ENCODE results near the gene IQGAP2. TPM values are rescaled to one million over a fixed set of nuclear protein-coding genes. Genes with fewer than 3 reads are reported as not detected.
"Not testable (repeated sequence)": the region's sequence is repeated elsewhere in the genome, so short reads cannot be mapped to it uniquely, and the experiment has no call there.

Gene IQGAP2
- total RNA-seq, 1 donor from 2014 or later: 43.5 TPM

DNA sequence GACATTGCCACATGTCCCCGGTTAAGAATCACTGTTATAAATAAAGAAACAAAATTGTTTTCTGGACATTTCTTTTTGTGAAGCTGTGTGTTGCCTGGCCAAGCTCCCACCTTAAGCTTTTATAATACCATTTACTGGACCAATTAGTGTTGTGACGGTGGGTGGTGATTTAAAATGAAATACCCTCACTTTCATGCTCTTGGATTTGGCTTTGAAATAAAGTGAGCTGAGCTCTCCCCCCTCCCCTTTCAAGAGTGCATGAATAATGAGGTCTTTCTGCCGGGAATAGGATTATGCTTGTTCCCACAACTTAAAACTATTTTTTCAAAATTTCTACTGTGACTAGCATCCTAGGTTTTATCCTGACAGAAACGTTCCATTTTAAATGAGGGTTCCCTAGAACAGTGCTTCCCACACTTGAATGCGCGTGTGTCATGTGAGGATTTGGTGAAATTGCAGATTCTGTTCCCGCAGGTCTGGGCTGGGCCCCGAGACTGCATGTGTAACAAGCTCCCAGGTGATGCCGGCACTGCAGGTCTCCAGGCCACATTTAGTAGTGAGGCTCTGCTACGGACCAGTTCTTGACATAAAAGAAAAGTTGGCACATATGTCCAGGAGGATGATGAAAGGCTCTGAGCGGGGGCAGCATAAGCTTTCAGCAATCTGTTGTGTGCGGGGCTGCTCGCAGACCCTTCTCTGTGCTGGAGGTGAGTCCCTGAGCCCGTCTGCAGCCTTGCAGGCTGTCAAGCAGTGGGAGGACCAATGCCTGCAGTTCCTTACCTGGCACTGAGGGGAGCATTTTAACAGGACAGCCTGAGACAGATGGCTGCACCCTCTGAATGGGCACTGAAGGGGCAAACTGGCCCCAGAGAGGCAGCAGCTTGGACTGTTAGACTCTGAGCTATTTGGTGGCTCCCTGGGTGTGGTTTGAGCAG is 24.4 kb downstream of the IQGAP2 start:
- H3K9me3 Mint-ChIP-seq: no peaks in the 10 kb centered on the region

DNA sequence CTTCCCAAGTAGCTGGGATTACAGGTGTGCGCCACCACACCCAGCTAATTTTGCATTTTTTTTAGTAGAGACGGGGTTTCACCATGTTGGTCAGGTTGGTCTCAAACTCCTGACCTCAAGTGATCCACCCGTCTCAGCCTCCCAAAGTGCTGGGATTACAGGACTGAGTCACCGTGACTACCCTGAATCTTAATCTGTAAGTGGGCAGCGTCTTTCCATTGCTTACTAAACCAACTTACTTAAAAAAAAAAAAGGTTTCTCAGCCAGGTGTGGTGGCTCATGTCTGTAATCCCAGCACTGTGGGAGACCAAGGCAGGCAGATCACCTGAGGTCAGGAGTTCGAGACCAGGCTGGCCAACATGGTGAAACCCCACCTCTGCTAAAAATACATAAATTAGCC is 25.5 kb downstream of the IQGAP2 start:
- H3K27ac Mint-ChIP-seq; intact Hi-C loops (cut with micrococcal nuclease); H3K27me3 Mint-ChIP-seq (ENCODE audit: insufficient read depth); H3K4me3 Mint-ChIP-seq; H3K9me3 Mint-ChIP-seq; DNase-seq (ENCODE audit: low spot score): not testable (repeated sequence)
- Mint-ChIP-seq H3K36me3 (ENCODE audit: low read depth) (peaks cover 12% of the 10 kb centered on the region), H3K4me1 (ENCODE audit: low read depth) (peaks cover 14% of the 10 kb centered on the region)

More for the DNA sequence above, 24.4 kb downstream of the IQGAP2 start:
- Mint-ChIP-seq H3K4me3 (no peak overlapping the region), H3K4me1 (ENCODE audit: low read depth) (peaks cover 11% of the 10 kb centered on the region), H3K36me3 (ENCODE audit: low read depth) (peaks cover 12% of the 10 kb centered on the region), H3K27me3 (ENCODE audit: insufficient read depth) (no peaks in the 10 kb centered on the region), H3K27ac (no peak overlapping the region)
- DNase-seq (ENCODE audit: low spot score): no peak
- intact Hi-C loops (cut with micrococcal nuclease): no loop called here

DNA sequence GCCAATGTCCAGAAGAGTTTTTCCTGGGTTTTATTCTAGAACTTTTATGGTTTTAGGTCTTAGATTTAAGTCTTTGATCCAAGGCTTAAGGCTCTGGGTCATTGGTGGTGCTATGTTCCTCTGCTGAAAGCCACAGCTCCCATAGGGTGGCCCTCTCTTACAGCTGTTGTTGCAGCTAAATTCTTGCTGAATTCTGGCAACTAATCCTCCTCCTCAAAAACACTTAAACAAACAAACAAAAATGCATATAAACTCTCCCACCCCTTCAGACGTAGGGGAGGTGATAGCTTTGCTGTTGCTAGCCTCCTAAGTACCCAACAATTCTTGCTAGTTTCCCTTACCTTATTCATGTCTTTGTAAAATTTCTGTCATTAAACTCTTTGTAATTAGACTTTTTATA is 30.2 kb downstream of the IQGAP2 start:
- no peak overlapping the region for H3K4me3 Mint-ChIP-seq
- peaks cover 16% of the 10 kb centered on the region for H3K4me1 Mint-ChIP-seq (ENCODE audit: low read depth)
- peaks cover 19% of the 10 kb centered on the region for H3K36me3 Mint-ChIP-seq (ENCODE audit: low read depth)
- peaks cover 19% of the 10 kb centered on the region for H3K9me3 Mint-ChIP-seq
- H3K27ac Mint-ChIP-seq: no peak overlapping the region
- H3K27me3 Mint-ChIP-seq (ENCODE audit: insufficient read depth): no peaks in the 10 kb centered on the region
- intact Hi-C loops (cut with micrococcal nuclease): no loop called here
- DNase-seq (ENCODE audit: low spot score): no peak

DNA sequence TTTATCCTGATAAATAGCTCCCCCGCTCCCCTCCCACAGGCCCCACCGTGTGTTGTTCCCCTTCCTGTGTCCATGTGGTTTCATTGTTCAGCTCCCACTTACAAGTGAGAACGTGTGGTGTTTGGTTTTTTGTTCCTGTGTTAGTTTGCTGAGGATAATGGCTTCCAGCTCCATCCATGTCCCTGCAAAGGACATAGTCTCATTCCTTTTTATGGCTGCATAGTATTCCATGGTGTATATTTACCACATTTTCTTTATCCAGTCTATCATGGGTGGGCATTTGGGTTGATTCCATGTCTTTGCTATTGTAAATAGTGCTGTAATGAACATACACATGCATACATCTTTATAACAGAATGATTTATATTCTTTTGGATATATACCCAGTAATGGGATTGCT is 34.4 kb downstream of the IQGAP2 start:
- H3K36me3 Mint-ChIP-seq (ENCODE audit: low read depth): peaks cover 46% of the 10 kb centered on the region
- H3K4me3 Mint-ChIP-seq; DNase-seq (ENCODE audit: low spot score); H3K27ac Mint-ChIP-seq; H3K27me3 Mint-ChIP-seq (ENCODE audit: insufficient read depth); intact Hi-C loops (cut with micrococcal nuclease): not testable (repeated sequence)
- peaks cover 25% of the 10 kb centered on the region for H3K4me1 Mint-ChIP-seq (ENCODE audit: low read depth)
- H3K9me3 Mint-ChIP-seq: peaks cover 31% of the 10 kb centered on the region

DNA sequence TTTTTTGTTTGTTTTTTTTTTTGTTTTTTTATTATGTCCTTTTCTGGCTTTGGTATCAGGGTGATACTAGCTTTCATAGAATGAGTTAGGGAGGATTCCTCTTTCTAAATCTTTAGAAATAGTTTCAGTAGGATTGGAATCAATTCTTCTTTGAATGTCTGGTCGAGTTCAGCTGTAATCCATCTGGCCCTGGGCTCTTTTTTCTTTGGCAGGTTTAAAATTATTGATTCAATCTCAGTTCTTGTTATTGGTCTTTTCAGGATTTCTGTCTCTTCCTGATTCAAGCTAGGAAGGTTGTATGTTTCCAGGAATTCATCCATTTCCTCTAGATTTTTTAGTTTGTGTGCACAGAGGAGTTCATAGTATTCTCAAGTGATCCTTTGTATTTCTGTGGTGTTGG is 34.9 kb downstream of the IQGAP2 start:
- H3K27ac Mint-ChIP-seq: no peak overlapping the region
- intact Hi-C loops (cut with micrococcal nuclease): no loop called here
- no peak overlapping the region for H3K4me3 Mint-ChIP-seq

DNA sequence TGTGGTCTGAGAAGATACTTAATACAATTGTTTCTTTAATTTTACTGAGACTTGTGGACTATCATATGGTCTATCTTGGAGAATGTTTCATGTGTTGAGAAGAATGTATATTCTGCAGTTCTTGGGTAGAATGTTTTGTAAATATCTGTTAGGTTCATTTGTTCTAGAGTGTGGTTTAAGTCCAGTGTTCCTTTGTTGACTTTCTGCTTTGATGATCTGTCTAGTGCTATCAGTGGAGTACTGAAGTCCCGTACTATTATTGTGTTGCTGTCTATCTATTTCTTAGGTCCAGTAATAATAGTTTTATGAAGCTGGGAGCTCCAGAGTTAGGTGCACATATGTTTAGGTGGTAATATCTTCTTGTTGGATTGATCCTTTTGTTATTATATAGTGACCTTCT is 36.1 kb downstream of the IQGAP2 start:
- Mint-ChIP-seq H3K4me3 (no peak overlapping the region), H3K27ac (no peak overlapping the region), H3K27me3 (ENCODE audit: insufficient read depth) (no peaks in the 10 kb centered on the region), H3K4me1 (ENCODE audit: low read depth) (peaks cover 18% of the 10 kb centered on the region), H3K36me3 (ENCODE audit: low read depth) (peaks cover 49% of the 10 kb centered on the region), H3K9me3 (peaks cover 31% of the 10 kb centered on the region)
- intact Hi-C loops (cut with micrococcal nuclease): loop anchor here (1.0 kb wide), 1 partner anchor 48 kb away; no protein-coding TSS in a partner anchor
- DNase-seq (ENCODE audit: low spot score): no peak

More for the DNA sequence above, 34.9 kb downstream of the IQGAP2 start:
- Mint-ChIP-seq H3K27me3 (ENCODE audit: insufficient read depth) (no peaks in the 10 kb centered on the region), H3K36me3 (ENCODE audit: low read depth) (peaks cover 47% of the 10 kb centered on the region), H3K4me1 (ENCODE audit: low read depth) (peaks cover 25% of the 10 kb centered on the region), H3K9me3 (peaks cover 31% of the 10 kb centered on the region)
- DNase-seq (ENCODE audit: low spot score): no peak

DNA sequence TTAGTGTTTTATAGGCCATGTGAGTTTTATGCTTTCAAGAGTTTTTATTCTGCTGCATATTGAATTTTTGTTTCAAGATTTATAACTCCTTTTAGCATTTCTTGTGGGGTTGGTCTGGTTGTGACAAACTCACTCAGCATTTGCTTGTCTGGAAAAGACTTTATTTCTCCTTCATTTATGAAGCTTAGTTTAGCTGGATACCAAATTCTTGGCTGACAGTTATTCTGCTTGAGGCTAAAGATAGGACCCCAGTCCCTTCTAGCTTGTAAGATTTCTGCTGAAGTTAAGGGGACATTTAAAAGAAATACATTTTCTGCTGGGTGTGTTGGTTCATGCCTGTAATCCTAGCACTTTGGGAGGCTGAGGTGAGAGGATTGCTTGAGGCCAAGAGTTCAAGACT is 36.8 kb downstream of the IQGAP2 start:
- peaks cover 18% of the 10 kb centered on the region for H3K4me1 Mint-ChIP-seq (ENCODE audit: low read depth)
- H3K36me3 Mint-ChIP-seq (ENCODE audit: low read depth): peaks cover 48% of the 10 kb centered on the region
- no peak overlapping the region for H3K27ac Mint-ChIP-seq
- DNase-seq (ENCODE audit: low spot score): no peak
- no peak overlapping the region for H3K4me3 Mint-ChIP-seq
- intact Hi-C loops (cut with micrococcal nuclease): loop anchor here (1.0 kb wide), 1 partner anchor 49 kb away; no protein-coding TSS in a partner anchor
- peaks cover 31% of the 10 kb centered on the region for H3K9me3 Mint-ChIP-seq
- no peaks in the 10 kb centered on the region for H3K27me3 Mint-ChIP-seq (ENCODE audit: insufficient read depth)

DNA sequence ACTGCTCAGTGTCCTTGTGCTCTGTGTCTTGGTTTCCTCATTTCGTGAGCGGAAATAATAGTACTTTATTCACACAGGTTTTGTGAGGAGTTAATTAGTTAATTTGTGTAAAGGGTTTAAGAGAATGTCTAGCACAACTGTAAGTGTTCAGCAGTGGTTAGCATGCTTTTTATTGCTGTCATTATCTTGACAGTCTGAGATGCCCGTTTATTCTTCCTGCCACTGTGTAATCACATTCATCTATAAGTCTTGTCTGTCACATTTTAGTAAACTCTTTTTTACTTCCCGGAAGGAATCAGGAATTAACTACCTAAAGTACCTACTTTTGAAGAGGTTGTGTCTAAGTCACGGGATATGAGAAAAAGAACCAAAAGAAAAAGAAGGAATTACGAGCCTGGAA is 38.0 kb downstream of the IQGAP2 start:
- Mint-ChIP-seq H3K4me3 (no peak overlapping the region), H3K27me3 (ENCODE audit: insufficient read depth) (no peaks in the 10 kb centered on the region), H3K27ac (no peak overlapping the region), H3K9me3 (peaks cover 20% of the 10 kb centered on the region), H3K36me3 (ENCODE audit: low read depth) (peaks cover 48% of the 10 kb centered on the region), H3K4me1 (ENCODE audit: low read depth) (peaks cover 9% of the 10 kb centered on the region)
- intact Hi-C loops (cut with micrococcal nuclease): no loop called here
- DNase-seq (ENCODE audit: low spot score): no peak

DNA sequence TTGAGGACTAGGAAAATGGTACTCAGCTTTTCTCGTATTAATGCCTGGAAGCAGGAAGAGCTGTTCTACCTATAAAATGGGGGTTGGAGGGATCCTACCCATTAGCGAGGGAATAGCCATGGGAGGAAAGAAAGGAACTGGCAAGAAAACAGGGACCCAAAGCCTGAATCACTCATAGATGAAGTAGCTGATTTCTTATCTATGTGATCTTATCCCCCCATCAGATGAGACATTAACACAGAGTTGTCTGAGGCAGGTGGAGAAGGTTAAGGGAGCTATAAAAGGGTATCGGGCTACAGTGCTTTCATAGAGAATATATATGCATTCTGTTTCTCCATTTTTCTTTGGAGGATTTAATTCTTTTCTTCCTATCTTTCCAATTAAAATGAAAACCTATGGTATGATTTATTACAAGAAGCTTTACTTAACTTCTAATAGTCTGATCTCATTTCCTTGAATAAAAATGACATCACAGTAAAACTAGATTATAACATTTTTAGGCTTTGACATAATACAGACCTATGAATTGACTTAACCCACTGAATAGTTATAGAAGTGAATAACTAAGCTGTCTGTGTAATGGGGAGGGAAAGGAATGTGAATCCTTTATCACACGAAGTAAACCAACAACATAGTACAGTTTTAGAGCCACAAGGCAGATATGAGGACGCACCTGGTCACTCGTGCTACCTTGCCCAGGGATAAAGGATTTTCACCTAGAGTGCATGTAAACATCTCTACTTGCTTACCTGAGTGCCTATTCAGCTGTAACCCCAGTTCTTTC is 39.0 kb downstream of the IQGAP2 start:
- peaks cover 46% of the 10 kb centered on the region for H3K36me3 Mint-ChIP-seq (ENCODE audit: low read depth)
- H3K27ac Mint-ChIP-seq: no peak overlapping the region
- peaks cover 19% of the 10 kb centered on the region for H3K9me3 Mint-ChIP-seq
- intact Hi-C loops (cut with micrococcal nuclease): no loop called here
- H3K4me1 Mint-ChIP-seq (ENCODE audit: low read depth): peaks cover 9% of the 10 kb centered on the region
- H3K27me3 Mint-ChIP-seq (ENCODE audit: insufficient read depth): no peaks in the 10 kb centered on the region
- H3K4me3 Mint-ChIP-seq: no peak overlapping the region
- no peak for DNase-seq (ENCODE audit: low spot score)

DNA sequence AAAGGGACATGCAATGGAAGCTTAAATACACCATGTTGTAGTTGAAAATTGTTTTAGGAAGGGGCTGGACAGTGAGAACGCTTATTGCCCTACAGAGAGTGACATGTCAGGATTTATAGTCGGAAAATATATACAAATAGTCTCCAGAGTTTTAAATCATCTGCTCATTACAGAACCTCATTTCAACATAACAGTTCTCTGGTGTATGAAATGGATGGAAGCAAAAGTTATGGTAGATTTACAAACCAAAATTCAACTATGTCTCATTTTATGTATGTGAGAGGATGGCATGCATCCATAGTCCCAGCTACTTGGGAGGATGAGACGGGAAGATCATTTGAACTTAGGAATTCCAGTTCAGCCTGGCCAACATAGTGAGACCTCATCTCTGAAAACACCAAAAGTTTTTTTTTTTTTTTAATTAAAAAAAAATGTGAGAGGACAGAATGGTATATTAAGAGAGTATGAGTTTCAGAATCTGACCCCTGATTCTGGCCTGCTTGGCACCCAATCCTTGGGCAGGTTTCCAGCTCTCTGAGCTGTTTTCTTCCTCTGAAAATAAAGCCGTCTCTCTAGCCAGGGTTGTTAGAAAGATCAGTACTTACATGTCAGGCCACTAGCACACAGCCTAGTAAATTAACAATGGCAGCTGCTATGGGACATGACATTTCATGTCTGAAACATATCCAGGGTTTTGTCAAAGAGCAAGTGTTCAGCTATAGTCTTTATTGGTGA is 40.1 kb downstream of the IQGAP2 start:
- Mint-ChIP-seq H3K9me3 (peaks cover 12% of the 10 kb centered on the region), H3K27me3 (ENCODE audit: insufficient read depth) (no peaks in the 10 kb centered on the region), H3K4me1 (ENCODE audit: low read depth) (peaks cover 9% of the 10 kb centered on the region), H3K4me3 (no peak overlapping the region), H3K36me3 (ENCODE audit: low read depth) (peaks cover 43% of the 10 kb centered on the region), H3K27ac (no peak overlapping the region)
- intact Hi-C loops (cut with micrococcal nuclease): no loop called here
- no peak for DNase-seq (ENCODE audit: low spot score)

DNA sequence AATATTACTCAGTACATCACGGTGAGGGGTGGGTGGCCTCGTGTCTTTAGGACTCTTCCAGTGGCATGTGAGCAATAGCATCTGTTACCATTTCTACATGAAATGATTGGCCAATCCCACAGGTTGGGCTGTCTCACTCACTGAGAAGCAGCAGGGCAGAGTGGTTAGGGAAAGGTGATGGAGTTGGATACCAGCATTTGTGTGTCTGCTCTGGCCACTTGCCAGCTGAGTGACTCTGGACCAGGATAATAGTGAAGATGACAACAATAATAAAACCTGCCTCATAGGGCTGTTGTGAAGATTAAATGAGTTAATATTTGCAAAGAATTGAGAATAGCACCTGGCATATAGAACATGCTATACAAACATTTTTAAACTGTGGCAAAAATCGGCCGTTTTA is 42.0 kb downstream of the IQGAP2 start:
- no peak overlapping the region for H3K27ac Mint-ChIP-seq
- H3K27me3 Mint-ChIP-seq (ENCODE audit: insufficient read depth): no peaks in the 10 kb centered on the region
- intact Hi-C loops (cut with micrococcal nuclease): no loop called here
- H3K36me3 Mint-ChIP-seq (ENCODE audit: low read depth): peaks cover 43% of the 10 kb centered on the region
- no peak for DNase-seq (ENCODE audit: low spot score)
- no peak overlapping the region for H3K4me3 Mint-ChIP-seq
- H3K9me3 Mint-ChIP-seq: no peaks in the 10 kb centered on the region
- H3K4me1 Mint-ChIP-seq (ENCODE audit: low read depth): peaks cover 13% of the 10 kb centered on the region

DNA sequence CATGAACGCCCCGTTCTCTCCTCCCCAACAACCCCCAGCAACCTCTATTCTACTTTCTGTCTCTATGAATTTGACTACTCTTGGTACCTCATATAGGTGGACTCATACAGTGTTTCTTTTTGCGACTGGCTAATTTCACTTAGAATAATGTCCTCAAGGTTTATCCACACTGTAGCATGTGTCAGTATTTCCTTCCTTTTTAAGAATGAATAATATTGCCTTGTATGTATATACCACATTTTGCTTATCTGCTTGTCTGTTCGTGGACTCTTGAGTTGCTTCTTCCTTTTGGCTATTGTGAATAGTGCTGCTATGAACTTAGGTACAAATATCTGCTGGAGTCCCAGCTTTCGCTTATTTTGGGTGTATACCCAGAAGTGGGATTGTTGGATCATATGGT is 42.7 kb downstream of the IQGAP2 start:
- Mint-ChIP-seq H3K9me3 (no peaks in the 10 kb centered on the region), H3K4me3 (no peak overlapping the region), H3K27me3 (ENCODE audit: insufficient read depth) (no peaks in the 10 kb centered on the region), H3K27ac (no peak overlapping the region), H3K4me1 (ENCODE audit: low read depth) (peaks cover 21% of the 10 kb centered on the region), H3K36me3 (ENCODE audit: low read depth) (peaks cover 43% of the 10 kb centered on the region)
- no peak for DNase-seq (ENCODE audit: low spot score)
- intact Hi-C loops (cut with micrococcal nuclease): no loop called here

Measured in activated T-helper 1 cell treated with anti-CD3 and anti-CD28 coated beads, Interleukin-12 subunit alpha, Interleukin-12 subunit beta, Interleukin-2, Interleukin-4 antibody, amounts not matched to agents 30 ng/mL and 10 ng/mL and 1 ng/mL, durations not matched to agents 14 hours and 24 hours and 36 hours (primary cell).